RCC 7860 (cell line): ENCODE results near the gene SETBP1.

Source experiments
- DNase-seq: peaks from one replicate; pipeline ENCODE4 v3.0.0-alpha.2; 2015; ENCODE audit warnings: low spot score
- FAIRE-seq: peaks from 2 replicates; lab custom pipeline; 2012; peaks lifted over from hg19 to GRCh38; lab: Jason Lieb, UNC

Gene SETBP1

DNA sequence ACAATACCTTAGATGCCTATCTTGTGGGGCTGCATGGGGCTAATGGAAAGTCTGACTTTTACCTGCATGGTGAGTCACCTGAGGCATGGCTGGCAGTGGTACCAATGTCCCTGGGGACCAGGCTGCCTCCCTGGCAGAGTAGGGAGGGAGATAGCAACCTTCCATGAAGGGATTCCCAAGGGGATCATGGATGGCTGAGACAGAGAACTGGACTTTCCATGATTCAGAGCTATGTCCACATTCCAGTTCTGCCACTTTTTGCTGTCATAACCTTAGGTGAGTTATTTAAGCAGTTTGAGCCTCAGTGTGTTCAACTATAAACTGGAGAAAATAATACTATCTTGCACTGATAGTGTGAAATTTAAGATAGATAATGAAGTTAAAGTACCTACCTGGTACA lies 178.6 kb downstream of the SETBP1 start:
- no peak for FAIRE-seq
- DNase-seq, result no peak

GRCh38 chr18:44859751-44860439 lies 179.2 kb downstream of the SETBP1 start:
- DNase-seq (no peak), FAIRE-seq (no peak)

GRCh38 chr18:44862112-44862511 lies 181.4 kb downstream of the SETBP1 start:
- DNase-seq (no peak), FAIRE-seq (no peak)

GRCh38 chr18:44866103-44866502 lies 185.4 kb downstream of the SETBP1 start:
- FAIRE-seq (no peak), DNase-seq (no peak)

GRCh38 chr18:44869533-44869932 lies 188.8 kb downstream of the SETBP1 start:
- FAIRE-seq, result no peak
- DNase-seq, result no peak

DNA sequence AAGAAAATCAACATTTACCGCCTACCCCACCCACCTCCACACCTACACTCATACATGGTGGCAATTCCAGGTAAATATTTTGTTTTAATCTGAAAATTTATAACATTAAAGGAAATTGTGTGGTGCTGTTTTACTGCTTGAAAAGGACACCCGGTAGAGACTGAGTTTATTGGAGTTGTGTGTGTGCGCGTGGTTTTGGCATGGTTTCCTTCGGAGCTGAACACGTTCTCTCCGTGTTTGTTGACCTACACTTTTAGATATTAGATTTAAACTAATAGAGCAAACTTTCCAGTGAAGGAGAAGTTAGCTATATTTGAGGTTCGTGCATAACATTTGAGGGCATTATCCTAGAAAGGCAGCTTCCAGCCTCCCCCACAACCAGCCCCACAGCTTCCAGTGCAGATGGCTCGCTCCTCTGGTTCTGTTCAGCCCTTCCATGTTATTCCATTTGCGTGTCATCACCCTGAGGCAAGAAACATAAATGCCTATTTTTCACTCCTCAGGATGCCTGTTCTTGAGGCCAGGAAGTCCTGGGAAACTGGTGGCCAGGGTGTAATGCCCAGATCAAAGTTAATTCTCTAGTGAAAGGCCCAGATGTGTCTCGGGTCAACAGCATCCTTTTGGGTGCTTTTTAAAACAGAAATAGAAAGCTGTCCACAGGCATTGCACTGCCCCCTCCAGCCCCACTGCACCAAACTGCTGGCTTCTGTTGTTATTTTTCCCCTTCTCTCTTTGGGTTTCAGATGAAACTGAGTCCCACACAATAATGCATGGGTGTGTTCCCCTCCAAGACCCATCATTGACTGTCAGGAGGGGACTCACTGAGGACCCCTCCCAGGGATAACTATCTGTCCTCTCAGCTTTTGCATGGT lies 190.2 kb downstream of the SETBP1 start:
- DNase-seq (no peak), FAIRE-seq (no peak)

DNA sequence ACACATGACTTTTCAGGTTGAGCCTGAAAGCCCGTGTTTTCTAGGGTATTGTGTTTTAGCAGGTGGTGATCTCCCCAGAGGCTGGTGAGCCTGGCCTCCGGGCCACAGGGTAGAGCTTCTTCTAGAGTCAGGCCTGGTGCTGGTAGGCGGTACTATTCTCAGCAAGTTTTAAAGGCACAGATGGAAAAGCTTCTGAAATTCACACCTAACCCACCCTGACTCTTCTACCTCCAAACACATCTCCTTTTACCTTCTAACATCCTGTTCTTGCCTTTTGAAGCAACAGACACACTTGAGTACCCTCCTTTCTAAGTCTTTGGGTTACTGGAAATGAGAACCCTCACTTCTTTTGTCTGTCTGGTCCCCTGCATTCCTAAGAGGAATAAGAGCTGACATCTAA lies 191.1 kb downstream of the SETBP1 start:
- FAIRE-seq (no peak), DNase-seq (no peak)

DNA sequence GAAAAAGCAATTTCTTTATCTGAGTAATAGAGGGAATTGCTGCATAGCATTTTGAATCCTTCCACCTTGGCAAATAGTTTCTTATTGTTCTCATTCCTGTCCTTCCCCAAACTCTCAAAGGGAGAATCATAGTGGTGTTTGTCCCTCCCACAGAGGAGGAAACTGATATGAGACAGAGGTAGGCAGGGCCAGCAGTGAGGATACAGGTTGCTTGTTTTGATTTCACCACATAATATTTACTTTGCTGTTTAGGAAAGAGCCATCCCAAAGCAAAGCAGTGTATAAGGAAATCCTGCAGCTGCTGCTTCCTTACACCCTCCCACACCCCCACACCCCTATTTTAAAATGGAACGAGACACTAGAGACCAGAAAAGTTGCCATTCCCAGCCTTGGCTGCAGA lies 195.3 kb downstream of the SETBP1 start:
- no peak for FAIRE-seq

DNA sequence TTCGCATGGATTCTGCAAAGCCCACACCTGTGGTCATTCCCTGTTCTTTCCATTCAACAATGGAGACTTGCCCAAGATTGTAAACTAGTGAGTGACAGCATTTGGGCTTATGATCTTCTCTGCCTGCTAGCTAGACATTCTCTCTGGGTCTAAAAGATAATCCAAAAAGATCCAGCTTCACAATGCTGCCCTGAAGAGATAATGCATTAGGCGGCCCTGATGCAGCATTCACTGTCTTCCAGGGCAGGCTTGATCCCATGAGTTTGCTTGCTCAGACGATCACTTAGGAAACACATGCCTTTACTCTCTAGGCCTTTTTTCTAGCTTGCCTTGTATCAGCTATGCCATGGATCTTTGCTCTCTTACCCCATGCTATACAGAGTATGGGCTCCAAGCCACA lies 196.1 kb downstream of the SETBP1 start:
- no peak for DNase-seq
- FAIRE-seq, result no peak

More for the DNA sequence above, 195.3 kb downstream of the SETBP1 start:
- DNase-seq, result no peak

- no peak for FAIRE-seq
- no peak for DNase-seq
These were observed 197.6 kb downstream of the SETBP1 start for GRCh38 chr18:44878335-44878734.

- no peak for DNase-seq
- FAIRE-seq, result no peak
These were observed 199.5 kb downstream of the SETBP1 start for GRCh38 chr18:44880170-44880569.

- DNase-seq (no peak), FAIRE-seq (no peak)
These were observed 200.9 kb downstream of the SETBP1 start for GRCh38 chr18:44881461-44882162.

GRCh38 chr18:44882163-44882868 lies 201.6 kb downstream of the SETBP1 start:
- FAIRE-seq (no peak), DNase-seq (no peak)

- no peak for DNase-seq
- no peak for FAIRE-seq
These were observed 203.0 kb downstream of the SETBP1 start for GRCh38 chr18:44883671-44884070.

DNA sequence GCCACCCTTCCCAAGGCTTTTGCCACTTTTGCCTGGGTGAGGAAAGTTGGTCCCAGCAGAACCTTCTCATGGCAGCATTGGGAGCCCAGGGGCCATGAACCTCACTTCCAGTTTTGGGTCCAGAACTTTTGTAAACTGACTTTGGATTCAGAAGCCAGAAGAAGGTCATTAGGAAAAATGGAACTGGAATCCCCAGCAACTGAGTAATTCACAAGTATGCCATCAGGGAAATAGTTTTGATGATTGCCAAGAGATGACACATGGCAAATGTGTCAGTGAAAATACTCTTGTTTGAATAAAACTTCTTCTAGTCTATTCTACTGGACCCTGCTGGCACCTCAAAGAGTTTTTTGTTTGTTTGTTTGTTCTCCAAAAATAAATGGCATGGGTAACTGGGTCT lies 203.7 kb downstream of the SETBP1 start:
- no peak for DNase-seq
- FAIRE-seq, result no peak

DNA sequence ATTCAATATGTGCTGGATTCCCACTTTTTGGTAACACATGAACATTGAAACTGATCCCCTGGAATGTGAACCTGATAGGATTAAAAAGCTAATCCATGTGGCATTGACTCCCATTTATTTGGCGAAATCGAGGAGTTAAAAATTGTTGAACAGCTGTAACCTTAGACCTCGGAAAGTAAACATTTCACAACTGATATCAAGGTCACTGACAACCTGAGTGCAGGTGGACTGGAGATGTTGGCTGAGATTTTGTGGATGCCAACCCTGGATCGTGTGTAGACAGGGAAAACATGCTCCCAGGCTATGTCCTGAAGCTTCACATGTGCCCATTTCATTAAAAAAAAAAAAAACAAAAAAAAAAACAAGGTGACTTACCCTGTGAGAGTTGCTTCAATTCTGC lies 204.8 kb downstream of the SETBP1 start:
- DNase-seq (no peak), FAIRE-seq (no peak)

- DNase-seq (peak; percentile 74), FAIRE-seq (no peak)
These were observed 206.5 kb downstream of the SETBP1 start for GRCh38 chr18:44887227-44887631.

- DNase-seq (no peak), FAIRE-seq (no peak)
These were observed 208.4 kb downstream of the SETBP1 start for GRCh38 chr18:44889111-44889510.

DNA sequence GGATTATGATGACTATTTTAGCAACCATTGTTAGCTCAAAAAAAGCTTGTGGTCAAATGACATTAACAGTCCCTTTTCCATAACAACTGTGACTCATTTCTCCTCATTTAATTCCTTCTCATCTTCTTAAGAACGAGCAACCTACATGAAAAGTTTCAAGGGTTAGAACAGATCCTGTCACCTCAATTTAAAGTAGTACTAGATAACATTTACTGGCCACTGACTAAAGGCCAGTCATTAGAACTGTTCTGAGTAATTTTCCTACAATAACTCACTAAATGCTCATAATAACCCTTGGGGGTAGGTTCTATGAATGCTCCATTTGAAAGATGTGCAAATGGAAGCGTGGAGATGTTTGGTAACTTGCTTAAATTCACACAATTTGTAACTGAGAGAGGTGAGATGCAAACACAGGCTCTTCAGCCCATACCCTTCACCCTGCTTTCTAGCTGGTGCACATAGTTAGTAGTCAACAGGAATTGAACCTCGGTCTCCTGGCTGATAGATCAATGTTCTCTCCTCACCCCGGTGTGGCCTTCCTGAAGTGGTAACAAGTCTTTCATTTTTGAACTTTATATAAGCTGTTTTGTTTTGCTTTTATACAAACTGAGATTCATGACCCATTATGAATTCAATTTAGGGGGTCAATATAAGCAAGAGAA lies 212.5 kb downstream of the SETBP1 start:
- DNase-seq, result no peak
- FAIRE-seq, result no peak

- no peak for FAIRE-seq
- no peak for DNase-seq
These were observed 213.3 kb downstream of the SETBP1 start for GRCh38 chr18:44893966-44894365.
